Duodenal mucosa (tissue), 2 donors: Measurements from ENCODE around the gene ZNF70.
"Not testable (repeated sequence)": the region's sequence is repeated elsewhere in the genome, so short reads cannot be mapped to it uniquely, and the experiment has no call there.

Experiments
- H3K27ac ChIP-seq: one replicate; pipeline ENCODE4 v1.7.0; 2013; ENCODE audit warnings: low read depth, low read length
- H3K27me3 ChIP-seq, 2 donors: one replicate each; pipeline ENCODE4 v1.7.0; 2013; ENCODE audit warnings: low read length in 2 of 2, control low read depth in 1 of 2; ENCODE audit not compliant: insufficient read depth in 2 of 2, control insufficient read depth in 1 of 2
- H3K36me3 ChIP-seq, 2 donors: one replicate each; pipeline ENCODE4 v1.7.0; 2013; ENCODE audit warnings: low read length in 2 of 2, control low read depth in 1 of 2; ENCODE audit not compliant: insufficient read depth in 2 of 2, control insufficient read depth in 1 of 2
- H3K4me1 ChIP-seq, 2 donors: one replicate each; pipeline ENCODE4 v1.7.0; 2013; ENCODE audit warnings: low read length in 2 of 2, control low read depth in 1 of 2; ENCODE audit not compliant: insufficient read depth in 2 of 2, control insufficient read depth in 1 of 2
- H3K4me3 ChIP-seq, 2 donors: one replicate each; pipeline ENCODE4 v1.7.0; 2013; ENCODE audit warnings: low read length in 2 of 2, low read depth in 1 of 2
- H3K9ac ChIP-seq, 2 donors: one replicate each; pipeline ENCODE4 v1.7.0; 2013; ENCODE audit warnings: low read length in 2 of 2, low read depth in 1 of 2
- H3K9me3 ChIP-seq, 2 donors: one replicate each; pipeline ENCODE4 v1.7.0; 2013; ENCODE audit warnings: low read length in 2 of 2, control low read depth in 1 of 2; ENCODE audit not compliant: control insufficient read depth in 1 of 2

Gene ZNF70

GRCh38 chr22:23749841-23750301 is 1.0 kb downstream of the ZNF70 start:
- Histone ChIP-seq H3K4me1 (peaks cover 15 to 23% of the 10 kb centered on the region in 2 donors), H3K9me3 (no peaks in the 10 kb centered on the region), H3K36me3 (peaks cover 3 to 4% of the 10 kb centered on the region in 2 donors), H3K9ac (peak overlapping the region in 1 of 2 donors; percentile 82), H3K27me3 (no peaks in the 10 kb centered on the region), H3K4me3 (peak overlapping the region; percentile 87 to 89), H3K27ac (no peak overlapping the region)

- H3K27ac ChIP-seq = no peak overlapping the region
- H3K9me3 ChIP-seq = no peaks in the 10 kb centered on the region
- H3K36me3 ChIP-seq = peaks cover 21 to 32% of the 10 kb centered on the region in 2 donors
- peaks cover 15% of the 10 kb centered on the region in 2 donors for H3K4me1 ChIP-seq
- H3K9ac ChIP-seq = no peak overlapping the region
- peak overlapping the region in 1 of 2 donors; percentile 32 for H3K4me3 ChIP-seq
- no peaks in the 10 kb centered on the region for H3K27me3 ChIP-seq
Observed at GRCh38 chr22:23745791-23746190, 5.1 kb downstream of the ZNF70 start.

GRCh38 chr22:23744485-23744884 is 6.4 kb downstream of the ZNF70 start:
- no peaks in the 10 kb centered on the region for H3K27me3 ChIP-seq
- no peak overlapping the region for H3K4me3 ChIP-seq
- no peaks in the 10 kb centered on the region for H3K9me3 ChIP-seq
- H3K9ac ChIP-seq = no peak overlapping the region
- peaks cover 5% of the 10 kb centered on the region in 2 donors for H3K4me1 ChIP-seq
- no peak overlapping the region for H3K27ac ChIP-seq
- H3K36me3 ChIP-seq = peaks cover 21 to 33% of the 10 kb centered on the region in 2 donors

DNA sequence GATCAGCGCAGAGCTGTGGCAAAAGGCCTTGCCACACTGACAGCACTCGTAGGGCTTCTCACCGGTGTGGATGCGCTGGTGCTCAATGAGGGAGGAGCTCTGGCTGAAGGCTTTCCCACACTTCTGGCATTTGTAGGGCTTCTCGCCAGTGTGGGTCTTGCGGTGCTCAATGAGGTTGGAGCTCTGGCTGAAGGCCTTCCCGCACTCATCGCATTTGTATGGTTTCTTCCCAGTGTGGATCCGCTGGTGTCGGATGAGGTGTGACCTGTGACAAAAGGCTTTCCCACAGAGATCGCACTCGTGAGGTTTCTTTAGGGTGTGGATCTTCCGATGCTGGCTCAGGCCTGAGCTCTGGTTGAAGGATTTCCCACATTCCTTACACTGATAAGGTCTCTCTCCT is 6.9 kb downstream of the ZNF70 start:
- Histone ChIP-seq H3K36me3 (peaks cover 21 to 33% of the 10 kb centered on the region in 2 donors), H3K27me3 (no peaks in the 10 kb centered on the region), H3K4me1 (peaks cover 5% of the 10 kb centered on the region in 2 donors), H3K27ac (no peak overlapping the region), H3K9me3 (no peaks in the 10 kb centered on the region), H3K4me3 (no peak overlapping the region), H3K9ac (no peak overlapping the region)

DNA sequence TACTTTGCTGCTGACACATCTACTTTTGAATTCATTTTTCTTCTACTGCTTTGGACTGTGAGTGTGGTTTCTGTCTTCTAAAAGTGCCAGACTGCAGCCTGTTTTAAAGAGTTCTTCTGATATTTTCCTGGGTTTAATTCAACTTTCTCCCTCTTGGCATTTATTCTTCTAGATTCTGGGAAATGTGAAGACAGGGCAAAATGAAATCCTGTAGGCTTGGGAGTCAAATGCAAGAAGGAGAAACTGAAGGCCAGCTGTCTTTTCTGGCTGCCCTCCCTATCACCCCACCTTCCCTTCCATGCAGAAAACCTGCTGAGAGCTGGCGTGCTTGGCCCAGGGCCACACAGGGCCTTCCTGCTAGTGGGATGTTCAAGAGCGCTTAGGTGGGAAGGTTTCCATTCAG is 7.6 kb downstream of the ZNF70 start:
- no peak overlapping the region for H3K27ac ChIP-seq
- no peak overlapping the region for H3K9ac ChIP-seq
- no peaks in the 10 kb centered on the region for H3K9me3 ChIP-seq
- no peak overlapping the region for H3K4me3 ChIP-seq
- H3K4me1 ChIP-seq = peaks cover 5% of the 10 kb centered on the region in 2 donors
- peaks cover 21 to 33% of the 10 kb centered on the region in 2 donors for H3K36me3 ChIP-seq
- H3K27me3 ChIP-seq = no peaks in the 10 kb centered on the region

GRCh38 chr22:23742505-23743264 is 8.2 kb downstream of the ZNF70 start:
- Histone ChIP-seq H3K9ac (no peak overlapping the region), H3K27ac (no peak overlapping the region), H3K9me3 (no peaks in the 10 kb centered on the region), H3K27me3 (no peaks in the 10 kb centered on the region), H3K4me3 (no peak overlapping the region), H3K36me3 (peaks cover 21 to 33% of the 10 kb centered on the region in 2 donors), H3K4me1 (peaks cover 5% of the 10 kb centered on the region in 2 donors)

DNA sequence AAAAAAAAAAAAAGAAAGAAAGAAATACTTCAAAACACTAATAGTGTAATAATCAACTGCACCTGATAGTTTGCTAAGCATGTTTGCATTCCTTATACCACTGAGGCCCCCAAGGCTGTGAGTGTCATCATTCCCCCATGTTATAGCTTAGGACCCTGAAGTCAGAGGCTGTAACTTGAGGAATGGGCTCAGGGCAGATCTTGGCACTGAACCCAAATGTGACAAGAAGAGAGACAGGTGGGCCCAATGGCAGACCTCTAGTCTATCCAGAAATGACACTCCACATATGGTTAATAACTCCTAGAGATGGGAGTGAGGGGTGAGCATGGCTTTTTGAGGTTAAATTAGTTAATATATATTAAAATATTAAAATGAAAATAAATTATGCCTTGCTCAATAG is 13.2 kb downstream of the ZNF70 start:
- no peaks in the 10 kb centered on the region for H3K4me1 ChIP-seq
- H3K4me3 ChIP-seq = no peak overlapping the region
- H3K9ac ChIP-seq = no peak overlapping the region
- no peak overlapping the region for H3K27ac ChIP-seq
- peaks cover 0 to 8% of the 10 kb centered on the region in 2 donors for H3K36me3 ChIP-seq
- no peaks in the 10 kb centered on the region for H3K9me3 ChIP-seq
- H3K27me3 ChIP-seq = no peaks in the 10 kb centered on the region

- H3K27ac ChIP-seq, H3K36me3 ChIP-seq, H3K9me3 ChIP-seq, H3K4me3 ChIP-seq, H3K4me1 ChIP-seq, H3K9ac ChIP-seq, H3K27me3 ChIP-seq: not testable (repeated sequence)
Observed at GRCh38 chr22:23728108-23728507, 22.8 kb downstream of the ZNF70 start.

GRCh38 chr22:23722724-23723123 is 28.2 kb downstream of the ZNF70 start:
- H3K9ac ChIP-seq = no peak overlapping the region
- H3K9me3 ChIP-seq = no peaks in the 10 kb centered on the region
- H3K27ac ChIP-seq = no peak overlapping the region
- H3K36me3 ChIP-seq = no peaks in the 10 kb centered on the region
- no peaks in the 10 kb centered on the region for H3K27me3 ChIP-seq
- no peak overlapping the region for H3K4me3 ChIP-seq
- H3K4me1 ChIP-seq = no peaks in the 10 kb centered on the region

GRCh38 chr22:23722160-23722559 is 28.8 kb downstream of the ZNF70 start:
- Histone ChIP-seq H3K27me3 (no peaks in the 10 kb centered on the region), H3K4me3 (no peak overlapping the region), H3K9me3 (no peaks in the 10 kb centered on the region), H3K27ac (no peak overlapping the region), H3K9ac (no peak overlapping the region), H3K36me3 (no peaks in the 10 kb centered on the region), H3K4me1 (peaks cover 0 to 5% of the 10 kb centered on the region in 2 donors)
